MM.1S (cell line): ENCODE results near the gene MRPL20.

Experiments used
- DNase-seq: peaks from one replicate; pipeline ENCODE4 v3.0.0-alpha.2; 2015
- H2AFZ ChIP-seq: fragments of 300-600 bp; sonication (generic); 2 replicates; pipeline ENCODE4 v1.6.0; 2016; ENCODE audit warnings: antibody characterized with exemption, low read length
- H3F3A ChIP-seq: fragments of 300-600 bp; sonication (generic); 2 replicates; pipeline ENCODE4 v1.6.1; 2016; ENCODE audit warnings: mild to moderate bottlenecking, antibody characterized with exemption, low read length, moderate library complexity, mixed read lengths; ENCODE audit not compliant: insufficient read depth
- H3K27ac ChIP-seq: fragments of 300-600 bp; sonication (generic); 2 replicates; pipeline ENCODE4 v1.5.1; 2016; ENCODE audit warnings: mild to moderate bottlenecking, low read length
- H3K27me3 ChIP-seq: fragments of 300-600 bp; sonication (generic); replicated peaks from 2 replicates; pipeline ENCODE4 v1.6.0; 2016; ENCODE audit warnings: low read length; ENCODE audit not compliant: insufficient read depth
- H3K36me3 ChIP-seq: fragments of 300-600 bp; sonication (generic); replicated peaks from 2 replicates; pipeline ENCODE4 v1.6.1; 2016; ENCODE audit warnings: mild to moderate bottlenecking, low read length, mixed read lengths; ENCODE audit not compliant: insufficient read depth
- H3K4me1 ChIP-seq: fragments of 300-600 bp; sonication (generic); 2 replicates; pipeline ENCODE4 v1.6.1; 2016; ENCODE audit warnings: low read length, mixed read lengths
- H3K4me2 ChIP-seq: fragments of 300-600 bp; sonication (generic); 2 replicates; pipeline ENCODE4 v1.6.0; 2016; ENCODE audit warnings: low read depth, low read length
- H3K4me3 ChIP-seq: fragments of 300-600 bp; sonication (generic); 2 replicates; pipeline ENCODE4 v1.5.1; 2016; ENCODE audit warnings: low read length, mixed read lengths
- H3K79me2 ChIP-seq: fragments of 300-600 bp; sonication (generic); 2 replicates; pipeline ENCODE4 v1.6.1; 2016; ENCODE audit warnings: mixed run types, low read length, mixed read lengths
- H3K9ac ChIP-seq: fragments of 300-600 bp; sonication (generic); 2 replicates; pipeline ENCODE4 v1.6.1; 2016; ENCODE audit warnings: low read length, mixed read lengths
- H3K9me2 ChIP-seq: fragments of 300-600 bp; sonication (generic); replicated peaks from 2 replicates; pipeline ENCODE4 v1.6.1; 2016; ENCODE audit warnings: mild to moderate bottlenecking, low read length, mixed read lengths; ENCODE audit not compliant: insufficient read depth
- H3K9me3 ChIP-seq: fragments of 300-600 bp; sonication (generic); replicated peaks from 2 replicates; pipeline ENCODE4 v1.6.1; 2016; ENCODE audit warnings: mild to moderate bottlenecking, low read length, mixed read lengths; ENCODE audit not compliant: insufficient read depth
- H4K20me1 ChIP-seq: fragments of 300-600 bp; sonication (generic); 2 replicates; pipeline ENCODE4 v1.6.1; 2016; ENCODE audit warnings: mild to moderate bottlenecking, low read length, moderate library complexity, mixed read lengths; ENCODE audit not compliant: insufficient read depth
- EZH2 ChIP-seq: fragments of 300-600 bp; sonication (generic); optimal IDR thresholded peaks from 2 replicates; pipeline ENCODE3; 2017; ENCODE audit warnings: low read depth, mild to moderate bottlenecking, antibody characterized with exemption, low read length, mixed read lengths
- EZH2phosphoT487 ChIP-seq: fragments of 300-600 bp; sonication (generic); IDR thresholded peaks from 2 replicates; pipeline ENCODE4 v1.6.1; 2018; ENCODE audit warnings: antibody characterized with exemption, low read length
- TF ChIP-seq, protein P1 (sequence below): fragments of 300-600 bp; sonication (generic); IDR thresholded peaks from 2 replicates; pipeline ENCODE4 v1.5.1; 2016; ENCODE audit warnings: antibody characterized with exemption, low read length, mixed read lengths

The MRPL20 gene

DNA sequence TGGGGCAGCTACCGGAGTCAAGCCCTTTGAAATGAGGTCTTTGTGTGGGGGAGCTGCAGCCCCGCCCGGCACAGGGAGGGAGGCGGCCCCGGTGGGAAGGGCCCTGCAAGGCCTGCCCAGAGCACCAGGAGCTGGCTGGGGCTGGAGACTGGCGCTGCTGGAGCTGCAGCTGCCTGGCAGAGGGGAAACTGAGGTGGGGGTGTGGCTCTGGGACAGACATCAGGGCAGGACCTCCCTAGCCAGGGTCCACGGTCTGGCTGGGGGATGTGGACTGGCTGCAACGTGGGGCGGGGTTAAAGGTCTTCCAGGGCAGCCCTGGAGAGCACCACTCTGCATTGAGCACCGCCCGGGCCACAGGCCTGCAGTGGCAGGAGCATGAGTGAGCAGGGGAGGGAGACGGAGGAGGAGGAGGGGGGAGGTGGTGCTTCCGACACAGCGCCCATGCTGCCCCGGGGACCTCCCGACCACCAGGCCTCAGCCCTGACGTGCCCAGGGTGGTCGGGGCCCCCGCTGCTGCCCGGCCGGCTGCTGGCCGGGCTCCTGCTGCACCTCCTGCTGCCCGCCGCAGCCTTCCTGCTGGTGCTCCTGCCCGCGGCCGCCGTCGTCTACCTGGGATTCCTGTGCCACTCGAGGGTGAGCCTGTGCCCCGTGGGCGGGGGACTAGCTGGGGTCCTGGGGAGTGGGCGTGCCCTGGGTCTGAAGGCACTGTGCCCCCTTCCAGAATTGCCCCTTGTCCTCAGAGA lies 18.8 kb upstream of the MRPL20 start:
- Histone ChIP-seq H3K79me2 (no peaks in the 10 kb centered on the region), H3K4me3 (no peak overlapping the region), H2AFZ (no peak overlapping the region), H3K36me3 (no peaks in the 10 kb centered on the region), H3K4me1 (no peaks in the 10 kb centered on the region), H3K27me3 (peaks cover 49% of the 10 kb centered on the region), H3K4me2 (no peak overlapping the region), H3F3A (no peaks in the 10 kb centered on the region), H3K9me3 (no peaks in the 10 kb centered on the region), H3K9me2 (no peaks in the 10 kb centered on the region), H4K20me1 (no peaks in the 10 kb centered on the region), H3K9ac (no peak overlapping the region), H3K27ac (no peak overlapping the region)
- TF ChIP-seq EZH2 (no peak), EZH2phosphoT487 (no peak)
- TF ChIP-seq, protein P1, sequence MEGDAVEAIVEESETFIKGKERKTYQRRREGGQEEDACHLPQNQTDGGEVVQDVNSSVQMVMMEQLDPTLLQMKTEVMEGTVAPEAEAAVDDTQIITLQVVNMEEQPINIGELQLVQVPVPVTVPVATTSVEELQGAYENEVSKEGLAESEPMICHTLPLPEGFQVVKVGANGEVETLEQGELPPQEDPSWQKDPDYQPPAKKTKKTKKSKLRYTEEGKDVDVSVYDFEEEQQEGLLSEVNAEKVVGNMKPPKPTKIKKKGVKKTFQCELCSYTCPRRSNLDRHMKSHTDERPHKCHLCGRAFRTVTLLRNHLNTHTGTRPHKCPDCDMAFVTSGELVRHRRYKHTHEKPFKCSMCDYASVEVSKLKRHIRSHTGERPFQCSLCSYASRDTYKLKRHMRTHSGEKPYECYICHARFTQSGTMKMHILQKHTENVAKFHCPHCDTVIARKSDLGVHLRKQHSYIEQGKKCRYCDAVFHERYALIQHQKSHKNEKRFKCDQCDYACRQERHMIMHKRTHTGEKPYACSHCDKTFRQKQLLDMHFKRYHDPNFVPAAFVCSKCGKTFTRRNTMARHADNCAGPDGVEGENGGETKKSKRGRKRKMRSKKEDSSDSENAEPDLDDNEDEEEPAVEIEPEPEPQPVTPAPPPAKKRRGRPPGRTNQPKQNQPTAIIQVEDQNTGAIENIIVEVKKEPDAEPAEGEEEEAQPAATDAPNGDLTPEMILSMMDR = no peak
- DNase-seq = no peak

DNA sequence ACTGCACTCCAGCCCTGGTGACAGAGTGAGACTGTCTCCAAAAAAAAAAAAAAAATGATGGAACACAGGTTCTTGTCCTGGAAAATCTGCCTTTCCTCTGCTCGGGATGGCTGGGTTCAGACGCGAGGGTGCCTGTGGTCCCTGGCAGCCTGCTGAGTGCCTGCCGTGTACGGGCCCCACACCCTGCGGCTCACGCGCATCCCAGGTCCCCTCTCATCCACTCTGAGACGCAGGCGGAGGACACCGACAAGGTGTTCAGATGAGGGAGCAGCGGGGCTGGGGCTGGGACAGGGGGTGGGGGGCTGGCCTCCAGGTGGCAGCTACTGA lies 18.3 kb upstream of the MRPL20 start:
- Histone ChIP-seq H3K36me3 (no peaks in the 10 kb centered on the region), H3K9ac (no peak overlapping the region), H3K4me3 (no peak overlapping the region), H3K79me2 (no peaks in the 10 kb centered on the region), H3K27ac (no peak overlapping the region), H4K20me1 (no peaks in the 10 kb centered on the region), H3K9me3 (no peaks in the 10 kb centered on the region), H3K9me2 (no peaks in the 10 kb centered on the region), H3K4me1 (no peaks in the 10 kb centered on the region), H3K27me3 (peaks cover 45% of the 10 kb centered on the region), H3F3A (no peaks in the 10 kb centered on the region), H3K4me2 (no peak overlapping the region), H2AFZ (no peak overlapping the region)
- TF ChIP-seq, protein P1 = no peak
- TF ChIP-seq EZH2 = no peak
- TF ChIP-seq EZH2phosphoT487 = no peak
- no peak for DNase-seq

GRCh38 chr1:1424707-1425106 lies 17.6 kb upstream of the MRPL20 start:
- no peak for DNase-seq
- Histone ChIP-seq H3K27me3 (peaks cover 38% of the 10 kb centered on the region), H4K20me1 (no peaks in the 10 kb centered on the region), H3K9me3 (no peaks in the 10 kb centered on the region), H3K79me2 (no peaks in the 10 kb centered on the region), H2AFZ (no peak overlapping the region), H3K4me2 (no peak overlapping the region), H3K4me1 (no peaks in the 10 kb centered on the region), H3K4me3 (no peak overlapping the region), H3K36me3 (no peaks in the 10 kb centered on the region), H3F3A (no peaks in the 10 kb centered on the region), H3K9me2 (no peaks in the 10 kb centered on the region), H3K9ac (no peak overlapping the region), H3K27ac (no peak overlapping the region)
- TF ChIP-seq EZH2phosphoT487 = no peak
- TF ChIP-seq EZH2 = no peak
- TF ChIP-seq, protein P1 = no peak
